EL (cell line): ENCODE data around the gene ANGPTL4.
"Not testable (repeated sequence)": the region's sequence is repeated elsewhere in the genome, so short reads cannot be mapped to it uniquely, and the experiment has no call there.

Experiments
- DNase-seq: peaks from one replicate; pipeline ENCODE4 v3.0.0-alpha.2; 2016

Gene ANGPTL4

GRCh38 chr19:8366121-8366581 is 2.2 kb downstream of the ANGPTL4 start:
- no peak for DNase-seq

- no peak for DNase-seq
Observed at GRCh38 chr19:8366961-8367326, 3.0 kb downstream of the ANGPTL4 start.

GRCh38 chr19:8367327-8368001 is 3.5 kb downstream of the ANGPTL4 start:
- peak; percentile 97 for DNase-seq

GRCh38 chr19:8370176-8371010 is 6.4 kb downstream of the ANGPTL4 start:
- DNase-seq = no peak

GRCh38 chr19:8371011-8371804 is 7.3 kb downstream of the ANGPTL4 start:
- no peak for DNase-seq

GRCh38 chr19:8373867-8374813 is 10.2 kb downstream of the ANGPTL4 start:
- no peak for DNase-seq

- not testable (repeated sequence) for DNase-seq
Observed at GRCh38 chr19:8375766-8376165, 11.8 kb downstream of the ANGPTL4 start.

GRCh38 chr19:8376373-8376974 is 12.5 kb downstream of the ANGPTL4 start:
- not testable (repeated sequence) for DNase-seq

GRCh38 chr19:8377598-8377997 is 13.6 kb downstream of the ANGPTL4 start:
- DNase-seq = no peak

- DNase-seq = not testable (repeated sequence)
Observed at GRCh38 chr19:8379156-8379891, 15.4 kb downstream of the ANGPTL4 start.

- DNase-seq = not testable (repeated sequence)
Observed at GRCh38 chr19:8384569-8384968, 20.6 kb downstream of the ANGPTL4 start.

GRCh38 chr19:8385103-8385502 is 21.1 kb downstream of the ANGPTL4 start:
- DNase-seq = not testable (repeated sequence)

- DNase-seq = not testable (repeated sequence)
Observed at GRCh38 chr19:8385566-8385965, 21.6 kb downstream of the ANGPTL4 start.

- not testable (repeated sequence) for DNase-seq
Observed at GRCh38 chr19:8386419-8386818, 22.5 kb downstream of the ANGPTL4 start.

- no peak for DNase-seq
Observed at GRCh38 chr19:8386990-8387389, 23.0 kb downstream of the ANGPTL4 start.

GRCh38 chr19:8387688-8388611 is 24.0 kb downstream of the ANGPTL4 start:
- no peak for DNase-seq

GRCh38 chr19:8388612-8388958 is 24.6 kb downstream of the ANGPTL4 start:
- no peak for DNase-seq

- peak; percentile 100 for DNase-seq
Observed at GRCh38 chr19:8389891-8390616, 26.1 kb downstream of the ANGPTL4 start, which contains the start of gene RAB11B. RAB11B (plus strand) TSS chr19:8390360; CDS start chr19:8390417, 57 bp downstream.

GRCh38 chr19:8390617-8390981 is 26.6 kb downstream of the ANGPTL4 start:
- DNase-seq = peak; percentile 90
